AML-193 (cell line): ENCODE measurements around the gene FYN.

Experiments
- DNase-seq, 2 experiments: peaks; one replicate each; lab custom pipeline; 2025; lab: John Stamatoyannopoulos, UW

Gene FYN

DNA sequence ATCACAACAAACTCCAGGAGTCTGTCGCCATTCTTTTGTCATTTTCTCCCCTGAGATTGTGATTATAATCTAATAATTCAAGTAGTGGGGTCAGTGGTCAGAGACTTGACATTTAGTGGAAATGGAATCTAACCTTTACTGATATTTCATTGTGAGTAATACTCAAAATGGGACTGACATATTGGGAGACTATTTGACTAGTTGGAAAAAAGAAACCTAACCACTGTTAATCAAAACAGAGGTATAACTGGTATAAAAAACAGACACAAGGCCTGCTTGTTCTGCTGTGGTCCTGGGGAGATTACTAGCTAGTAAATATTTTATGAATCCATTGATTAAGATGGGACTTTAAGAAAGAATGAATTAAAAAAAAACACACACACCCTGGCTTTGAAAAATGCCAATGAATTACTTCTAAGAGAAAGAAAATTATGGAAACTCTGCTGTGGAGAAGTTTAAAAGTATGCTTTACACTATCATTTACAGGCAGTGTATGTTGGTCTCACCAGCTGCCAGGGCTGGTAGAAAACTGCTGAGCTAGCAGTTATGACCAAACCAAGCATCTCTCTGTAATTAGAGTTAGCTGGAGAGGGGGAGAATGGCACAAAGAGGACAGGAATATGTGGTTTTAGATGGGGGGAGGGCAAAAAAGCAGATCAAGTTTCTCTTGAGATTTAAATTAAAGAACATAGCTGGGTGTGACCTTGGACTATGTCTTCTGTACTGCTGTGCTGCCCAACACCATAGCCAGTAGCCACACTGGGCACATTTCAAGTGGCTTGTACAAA is 103.7 kb downstream of the FYN start:
- DNase-seq = no peak

DNA sequence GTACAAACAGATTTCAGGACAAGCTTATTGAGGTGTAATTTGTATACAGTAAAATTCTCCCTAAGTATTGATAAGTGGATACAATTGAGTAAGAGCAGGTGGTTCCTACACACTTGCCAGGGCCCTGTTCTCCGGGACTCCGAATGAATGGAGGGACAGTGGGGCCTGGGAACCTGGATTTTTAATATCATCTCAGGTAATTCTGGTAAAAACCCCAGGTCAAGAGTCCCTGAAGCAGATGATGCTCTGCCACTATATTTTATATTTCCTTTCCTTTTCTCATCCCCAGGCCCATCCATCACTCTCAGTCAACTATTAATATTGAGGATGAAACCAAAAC is 104.9 kb downstream of the FYN start:
- DNase-seq = no peak

DNA sequence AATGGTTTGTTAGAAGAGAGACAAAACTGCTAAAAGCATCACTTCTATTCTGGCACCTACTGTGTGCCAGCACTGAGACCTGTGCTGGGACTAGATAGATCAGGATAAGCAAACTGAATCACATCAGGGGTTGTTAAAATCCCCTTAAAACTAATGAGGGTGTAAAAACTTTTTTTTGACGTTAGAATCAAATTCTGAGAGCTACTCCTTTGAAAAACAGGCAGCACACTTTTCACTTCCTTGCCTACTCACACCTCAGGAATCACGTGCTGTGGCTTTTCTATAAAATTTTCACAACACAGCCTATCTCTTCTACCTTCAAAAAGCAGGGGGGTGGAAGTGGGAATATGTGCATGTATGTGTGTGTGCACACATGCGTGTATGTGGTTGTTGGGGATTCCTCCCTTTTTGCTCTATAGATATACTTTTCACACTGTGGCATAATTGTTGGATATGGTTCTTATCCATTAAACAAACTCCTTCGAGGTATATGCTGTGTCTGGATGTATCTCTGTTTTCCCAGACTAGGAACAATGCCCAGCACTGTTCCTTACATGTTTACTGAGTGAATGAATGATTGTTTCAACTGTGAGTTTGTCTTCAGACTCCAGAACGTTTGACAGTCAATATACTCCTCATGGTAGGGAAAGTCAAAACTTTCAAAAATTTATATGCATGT is 105.4 kb downstream of the FYN start:
- no peak for DNase-seq

DNA sequence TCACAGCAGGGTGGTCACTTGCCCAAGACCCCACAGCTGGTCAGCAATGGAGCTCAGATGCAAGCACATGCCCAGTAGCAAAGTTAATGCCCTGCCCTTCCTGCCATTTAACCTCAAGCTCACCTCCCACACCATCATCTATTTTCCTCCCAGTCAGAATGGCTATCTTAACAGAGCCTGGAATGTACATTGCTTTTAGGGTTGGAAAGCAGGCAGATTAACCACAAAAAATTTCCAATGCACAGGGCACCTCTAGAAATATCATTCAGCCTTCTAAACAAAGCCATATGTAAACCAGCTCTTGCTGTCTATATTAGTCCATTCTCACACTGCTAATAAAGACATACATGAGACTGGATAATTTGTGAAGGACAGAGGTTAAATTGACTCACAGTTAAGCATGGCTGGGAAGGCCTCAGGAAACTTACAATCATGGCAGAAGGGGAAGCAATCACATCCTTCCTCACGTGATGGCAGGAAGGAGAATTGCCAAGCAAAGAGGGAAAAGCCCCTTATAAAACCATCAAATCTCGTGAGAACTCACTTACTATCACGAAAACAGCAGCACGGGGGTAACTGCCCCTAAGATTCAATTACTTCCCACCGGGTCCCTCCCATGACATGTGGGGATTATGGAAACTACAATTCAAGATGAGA is 106.9 kb downstream of the FYN start:
- no peak for DNase-seq

DNA sequence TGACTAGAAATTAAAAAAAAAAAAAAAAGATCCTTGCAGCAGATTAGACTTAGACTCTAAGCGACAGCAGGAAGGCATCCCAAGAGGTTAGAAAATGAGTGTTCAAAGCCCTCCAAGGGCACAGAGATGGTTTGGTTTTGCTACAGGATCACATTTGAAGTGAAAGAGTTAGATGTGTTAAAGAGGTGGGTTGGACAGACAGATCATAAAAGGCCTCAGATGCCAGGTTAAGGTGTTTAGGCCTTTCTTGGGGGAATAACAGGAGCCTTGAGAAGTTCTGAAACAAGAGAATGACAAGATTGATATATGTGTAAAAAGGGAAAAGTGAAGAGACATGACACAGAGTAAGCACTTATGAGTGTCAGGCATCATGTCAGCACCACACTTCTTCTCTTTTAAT is 107.5 kb downstream of the FYN start:
- no peak for DNase-seq

DNA sequence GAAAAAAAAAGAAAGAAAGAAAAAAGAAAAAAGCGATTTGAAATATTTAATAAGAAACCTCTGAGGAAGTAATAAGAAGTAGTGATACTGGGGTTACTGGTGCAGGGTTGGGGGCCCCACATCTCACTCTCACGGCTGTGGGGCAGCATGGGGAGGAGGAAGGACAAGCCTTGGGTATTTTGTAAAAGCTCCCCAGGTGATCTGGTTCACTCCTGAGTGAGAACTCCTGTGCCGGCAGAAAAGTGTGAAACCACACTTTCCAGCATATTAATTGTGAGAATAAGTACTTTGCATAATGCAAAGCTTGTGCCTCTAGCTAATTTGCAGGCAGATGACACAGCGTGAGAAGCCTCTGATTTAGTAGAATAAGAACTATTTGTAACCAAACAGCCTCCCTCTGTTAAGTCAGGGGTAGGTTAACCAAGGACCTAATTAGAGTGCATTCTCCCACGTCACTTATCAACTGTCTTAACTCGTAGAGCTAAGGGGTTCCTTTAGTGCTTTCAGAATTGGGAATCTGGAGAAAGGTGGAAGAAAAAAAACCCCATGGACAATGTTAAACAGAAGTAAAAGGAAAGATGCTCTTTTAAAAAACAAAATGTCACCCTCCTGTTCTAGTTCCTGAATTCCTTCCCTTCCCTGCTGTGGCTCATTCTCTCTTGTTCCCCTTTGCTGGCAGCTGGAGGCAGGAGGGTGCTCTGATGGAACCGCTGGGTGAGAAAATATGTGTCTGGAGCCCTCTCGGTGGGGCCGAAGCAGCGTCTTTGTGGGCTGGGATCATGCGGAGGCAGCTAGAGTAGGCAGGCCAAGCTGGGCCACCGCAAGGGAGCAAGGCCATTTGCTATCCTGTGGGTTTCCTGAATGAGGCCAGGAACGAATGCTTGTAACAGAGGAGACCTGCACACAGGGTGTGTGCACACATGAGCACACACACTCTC is 108.7 kb downstream of the FYN start:
- no peak for DNase-seq

DNA sequence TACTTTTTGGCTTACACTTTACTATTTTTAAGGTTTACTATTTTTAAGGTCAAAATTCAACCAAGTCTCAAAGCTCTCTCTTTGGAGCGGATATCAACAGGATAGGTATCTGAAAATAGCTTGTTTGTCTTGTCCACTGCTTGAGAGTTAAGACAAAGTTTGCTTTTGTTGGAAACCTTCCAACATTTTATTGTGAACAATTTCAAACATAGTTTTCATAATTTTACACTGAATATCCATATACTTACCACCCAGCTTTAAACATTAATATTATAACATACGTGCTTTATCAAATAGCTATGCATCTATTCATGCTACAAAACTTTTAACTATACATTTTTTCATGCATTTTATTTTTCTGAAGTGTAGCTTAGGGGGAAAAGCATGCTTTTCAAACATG is 109.9 kb downstream of the FYN start:
- no peak for DNase-seq

DNA sequence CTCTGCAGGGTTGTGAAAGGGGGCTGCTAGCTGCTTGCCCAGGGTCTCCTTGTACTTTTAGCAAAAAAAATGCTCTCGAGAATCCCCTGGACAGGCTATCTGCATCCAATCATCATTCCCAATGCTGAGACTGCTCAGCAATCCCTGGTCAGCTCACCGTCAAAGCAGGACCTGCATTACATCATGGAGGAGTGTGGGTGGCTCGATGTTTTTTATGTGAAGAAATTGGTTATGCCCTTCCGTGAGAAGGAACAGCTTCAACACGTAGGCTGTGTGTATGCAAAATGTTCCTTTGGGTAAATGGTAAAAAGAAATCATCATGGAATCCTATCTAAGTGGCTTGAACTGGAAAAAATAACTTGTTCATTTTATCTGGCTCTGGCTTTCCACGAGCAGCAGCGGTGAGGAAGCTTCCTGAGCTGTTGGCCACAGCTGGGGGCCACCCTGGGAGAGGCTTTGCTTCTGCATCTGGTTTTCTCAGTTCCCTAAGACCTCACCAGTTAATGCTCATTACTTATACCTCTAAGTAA is 111.4 kb downstream of the FYN start:
- DNase-seq = no peak

DNA sequence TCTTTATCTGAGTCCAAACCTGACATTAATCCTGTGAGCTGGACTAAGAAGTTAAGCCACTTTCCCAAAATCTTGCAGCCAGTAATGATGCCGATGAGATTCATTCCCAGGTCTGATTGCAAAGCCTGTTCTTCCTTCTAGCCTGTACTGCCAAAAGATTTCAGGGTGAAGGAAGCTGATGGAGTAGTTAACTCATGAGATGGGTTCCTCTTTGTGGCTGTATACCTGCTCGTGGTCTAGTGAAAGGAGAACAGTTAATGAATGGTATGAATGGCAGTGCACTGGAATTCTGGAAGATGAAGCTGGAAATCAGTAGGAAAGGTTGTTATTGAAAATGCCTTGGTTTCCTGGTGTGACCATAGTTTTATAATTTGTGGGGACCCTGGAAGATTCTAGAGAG is 112.0 kb downstream of the FYN start:
- no peak for DNase-seq

DNA sequence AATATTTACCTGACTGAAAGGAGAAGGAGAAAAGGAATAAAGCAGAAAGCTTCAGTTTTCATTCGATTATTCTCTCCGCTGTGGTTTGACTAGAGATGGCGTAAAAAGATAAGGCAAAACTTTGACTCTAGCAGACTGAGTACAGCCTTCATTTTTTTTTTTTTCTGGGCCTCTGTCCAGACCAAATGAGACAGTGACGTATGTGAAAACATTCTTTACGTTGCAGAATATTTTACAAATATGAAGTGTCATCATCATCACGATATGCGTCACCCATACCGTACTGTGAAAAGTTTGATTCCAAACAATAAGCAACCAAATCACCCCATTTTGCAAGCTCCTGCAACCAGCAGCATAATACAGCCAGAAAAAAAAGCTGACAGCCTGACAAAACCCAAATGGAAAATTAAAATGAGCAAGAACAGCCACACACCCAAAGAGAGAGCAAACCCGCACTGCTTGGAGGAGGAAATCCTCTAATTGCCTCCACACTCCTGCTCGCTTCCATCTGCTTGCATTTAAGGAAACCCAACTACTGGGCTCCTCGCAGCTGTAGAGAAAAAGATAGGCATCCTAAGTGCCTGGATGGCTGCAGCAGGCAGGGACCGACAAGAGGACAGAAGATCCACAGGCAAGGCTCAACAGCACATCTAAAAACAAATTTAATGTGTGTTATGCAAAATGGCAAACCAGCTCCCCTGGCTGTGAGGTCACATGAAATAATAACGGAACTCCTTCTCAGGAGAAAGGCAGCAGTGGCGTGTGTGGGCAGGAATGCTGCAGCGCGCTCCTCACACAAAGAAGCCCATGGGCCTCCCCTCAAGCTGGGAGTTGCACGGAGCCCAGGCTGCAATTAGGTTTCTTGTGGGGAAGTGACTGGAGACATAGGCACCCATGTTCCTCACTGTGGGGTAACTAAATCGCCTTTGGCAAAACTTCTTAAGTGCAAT is 113.1 kb downstream of the FYN start:
- no peak for DNase-seq

DNA sequence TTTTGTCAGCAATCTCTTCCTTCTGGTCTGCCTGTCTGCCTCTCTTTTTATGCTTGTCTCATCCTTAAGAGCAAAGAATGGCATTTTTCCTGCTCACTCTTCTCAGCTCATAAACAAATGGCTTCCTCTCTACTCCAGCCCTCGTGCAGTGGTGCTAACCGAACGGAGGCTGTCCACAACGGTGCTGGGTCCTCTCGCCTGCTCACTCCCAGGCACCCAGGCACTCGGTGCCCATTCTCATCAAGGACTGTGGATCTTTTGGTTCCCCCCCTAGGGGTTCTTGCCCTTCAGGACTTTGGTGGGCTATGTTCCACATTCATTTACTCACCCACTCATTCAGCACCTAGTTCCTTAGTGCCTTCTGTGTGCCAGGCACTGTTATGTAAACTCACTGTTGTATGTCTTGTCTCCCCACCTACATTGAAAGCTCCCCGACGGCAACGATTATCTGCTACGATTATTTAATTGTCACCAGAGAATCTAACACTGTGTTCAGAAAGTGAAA is 113.9 kb downstream of the FYN start:
- DNase-seq = no peak

DNA sequence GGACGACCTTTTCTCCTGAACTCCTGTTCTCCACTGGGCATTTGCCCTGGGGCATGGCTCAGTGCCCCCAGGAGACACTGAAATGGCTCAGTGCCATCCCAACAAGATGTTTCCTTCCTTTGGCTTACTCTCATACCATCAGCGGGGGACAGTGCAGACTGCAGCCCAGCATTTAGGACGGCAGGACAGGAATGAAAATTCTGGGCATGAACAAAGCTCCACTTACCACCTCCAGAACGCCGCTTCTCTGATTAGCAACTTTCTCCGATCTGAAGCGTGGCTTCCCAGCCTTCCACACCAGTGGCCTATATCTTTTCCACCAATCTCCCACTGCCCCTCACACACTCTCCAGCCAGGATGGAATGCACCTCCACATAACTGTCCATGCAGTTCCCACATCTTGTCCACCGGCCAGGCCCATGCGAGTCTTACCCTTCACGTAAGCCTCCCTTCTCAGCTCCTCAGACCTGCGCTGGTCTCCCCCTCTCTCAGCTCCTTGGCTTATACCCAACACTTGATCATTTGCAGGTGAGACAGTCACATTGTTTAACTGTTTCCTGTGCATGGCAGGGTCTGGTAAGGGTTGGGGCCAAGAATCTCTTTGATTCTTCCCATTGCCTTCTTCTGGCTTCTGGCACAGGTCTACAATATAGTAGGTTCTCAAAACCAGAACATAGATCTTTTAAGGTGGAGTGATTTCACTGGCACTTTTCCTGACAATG is 114.5 kb downstream of the FYN start:
- no peak for DNase-seq

DNA sequence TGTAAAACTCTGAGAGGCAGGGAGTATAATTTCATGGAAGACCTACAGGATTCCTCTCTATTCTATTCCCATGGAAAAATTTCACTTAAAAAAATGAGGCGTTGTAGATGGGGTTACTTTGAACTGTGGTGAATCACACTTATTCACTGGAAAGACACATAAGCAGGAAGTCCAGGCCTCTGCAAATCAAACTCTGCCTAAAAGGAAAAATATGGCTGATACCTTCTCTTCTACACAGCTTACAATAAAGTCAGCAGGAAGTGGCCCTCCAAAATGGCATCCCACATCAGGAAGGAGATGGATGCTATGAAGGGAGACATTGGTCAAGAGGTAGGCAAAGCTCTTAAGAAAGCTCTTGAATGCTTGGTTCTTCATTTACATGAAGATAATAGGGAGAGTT is 115.9 kb downstream of the FYN start:
- DNase-seq = no peak

DNA sequence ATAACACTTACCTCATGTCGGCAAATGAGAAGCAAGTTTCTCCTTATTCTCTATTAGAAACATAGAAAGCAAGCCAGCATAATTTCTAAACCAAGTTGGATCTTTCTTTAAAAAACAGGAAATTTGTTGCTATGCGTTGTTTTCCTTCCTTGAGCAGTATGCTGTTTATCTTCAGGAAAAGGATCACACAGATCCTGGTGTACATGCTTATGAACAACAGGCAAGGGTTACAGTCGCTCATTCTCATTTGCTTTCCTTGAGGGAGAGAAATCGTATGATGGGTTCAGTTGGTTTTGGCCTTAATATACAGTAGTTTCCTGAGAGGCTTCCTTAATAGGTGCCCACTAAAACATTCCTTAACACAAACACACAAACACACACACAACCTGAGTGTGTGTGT is 118.8 kb downstream of the FYN start:
- DNase-seq = no peak

DNA sequence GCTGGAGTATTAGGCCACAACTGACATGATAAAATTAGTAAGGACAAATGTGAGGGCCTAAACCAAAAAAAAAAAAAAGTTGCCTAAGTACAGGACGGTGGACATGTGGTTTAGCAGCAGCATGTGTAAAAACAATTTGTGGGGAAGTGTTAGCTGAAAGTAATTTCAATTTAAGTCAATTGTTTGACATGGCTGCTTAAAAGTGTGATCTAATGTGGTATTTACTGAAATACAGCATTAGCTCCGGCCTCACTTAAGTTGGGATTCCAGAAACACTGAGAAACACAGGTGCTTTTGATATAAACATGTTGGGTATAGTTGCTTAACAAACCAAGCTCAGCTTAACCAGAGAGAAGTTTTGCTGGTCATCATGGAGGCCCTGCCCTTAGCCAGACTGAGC is 119.7 kb downstream of the FYN start:
- DNase-seq = no peak

DNA sequence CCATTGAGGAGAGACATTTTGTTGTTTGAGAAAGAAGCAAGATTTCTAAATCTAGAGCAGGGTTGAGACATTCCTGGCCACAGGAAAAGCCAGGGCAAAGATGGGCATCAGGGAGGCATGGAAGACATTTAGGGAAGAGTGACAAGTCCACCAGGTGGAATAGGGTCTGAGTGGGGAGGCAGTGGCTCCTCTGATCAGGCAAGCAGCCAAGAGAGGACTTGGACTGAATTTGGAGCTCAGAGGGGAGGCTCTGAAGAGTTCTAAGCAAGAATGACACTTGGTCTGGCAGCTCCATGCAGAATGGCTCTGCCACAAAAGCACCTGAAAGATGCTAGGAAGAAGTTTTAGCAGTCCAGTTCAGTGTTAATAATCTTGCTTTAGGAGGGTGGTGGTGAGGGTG is 120.8 kb downstream of the FYN start:
- DNase-seq = no peak

DNA sequence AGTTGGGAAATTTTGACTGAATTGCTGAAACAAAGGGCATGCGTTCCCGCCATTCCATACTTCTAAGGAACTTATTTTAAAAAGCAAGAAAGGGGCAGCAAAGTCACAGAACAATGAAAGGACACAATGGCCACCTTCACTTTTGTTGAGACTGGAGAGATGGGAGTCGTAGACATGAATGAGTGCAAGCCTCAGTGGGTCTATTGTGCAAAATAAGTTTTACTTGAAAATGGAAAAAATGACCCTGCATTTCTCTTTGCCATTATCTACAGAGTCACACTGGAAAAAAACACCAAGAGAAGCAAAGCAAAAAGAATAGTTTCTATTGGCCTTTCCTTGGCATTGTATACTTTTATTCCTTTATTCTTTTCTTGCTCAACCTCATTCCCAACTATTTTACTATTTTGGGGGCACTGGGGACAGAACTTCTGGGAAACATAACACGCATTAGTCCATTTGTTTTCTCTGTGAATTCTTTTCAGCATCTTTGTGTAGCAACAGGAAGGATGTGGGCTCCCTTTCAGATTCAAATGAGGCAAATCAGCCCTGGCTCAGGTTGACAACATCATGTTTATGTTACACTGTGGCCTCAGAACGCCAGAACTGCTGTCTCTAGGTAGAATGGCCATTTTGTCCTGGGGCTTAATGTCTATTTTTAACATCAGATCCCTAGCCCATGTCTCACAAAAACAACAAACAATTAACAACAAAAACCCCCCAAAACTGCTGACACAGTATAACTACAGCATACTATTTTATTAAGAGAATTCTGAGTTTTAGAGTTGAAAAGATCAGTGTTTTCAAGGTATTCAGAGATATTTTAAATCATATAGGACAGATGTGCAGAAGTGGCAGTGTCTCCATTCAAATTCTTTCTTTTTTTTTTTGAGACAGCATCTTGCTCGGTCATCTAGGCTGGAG is 122.2 kb downstream of the FYN start:
- no peak for DNase-seq

DNA sequence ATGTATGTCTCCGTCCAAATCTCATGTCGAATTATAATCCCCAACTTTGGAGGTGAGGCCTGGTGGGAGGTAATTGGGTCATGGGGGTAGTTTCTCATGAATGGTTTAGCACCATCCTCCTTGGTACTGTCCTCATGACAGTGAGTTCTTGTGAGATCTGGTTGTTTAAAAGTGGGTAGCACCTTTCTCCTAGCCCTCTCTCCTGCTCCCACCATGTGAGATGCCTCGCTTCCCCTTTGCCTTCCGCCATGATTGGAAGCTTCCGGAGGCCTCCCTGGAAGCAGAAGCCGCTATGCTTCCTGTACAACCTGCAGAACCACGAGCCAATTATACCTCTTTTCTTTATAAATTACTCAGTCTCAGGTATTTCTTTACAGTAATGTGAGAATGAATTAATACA is 123.1 kb downstream of the FYN start:
- no peak for DNase-seq

DNA sequence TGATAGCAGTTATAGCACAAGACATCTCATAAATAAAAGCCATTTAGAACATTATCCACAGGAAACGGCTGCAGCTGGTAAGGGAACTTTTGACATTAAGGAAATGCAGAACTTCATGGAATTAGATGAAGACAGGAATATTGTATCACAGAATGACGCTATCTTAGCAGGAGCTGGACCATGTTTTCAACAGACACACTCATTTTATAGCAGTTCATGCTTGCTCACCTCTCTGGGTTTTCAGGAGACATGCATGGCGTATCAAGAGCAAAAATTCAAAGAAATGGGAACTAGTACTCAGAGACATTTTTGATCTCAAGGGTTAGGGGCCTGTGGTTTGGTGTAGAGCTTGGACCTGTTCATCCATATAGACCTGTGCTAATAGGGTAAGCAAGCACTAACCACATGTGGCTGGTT is 125.0 kb downstream of the FYN start:
- DNase-seq = no peak
